Cardiac muscle cell (in vitro differentiated cells and primary cell): ENCODE results near the gene SPDYE16. TPM values are rescaled to one million over a fixed set of nuclear protein-coding genes. Genes with fewer than 3 reads are reported as not detected.
"Not testable (repeated sequence)": the region's sequence is repeated elsewhere in the genome, so short reads cannot be mapped to it uniquely, and the experiment has no call there.

ENCODE experiments used
- DNase-seq, 2 donors: peaks; one replicate each; pipeline versions ENCODE4 v3.0.0 to v3.0.0-alpha.2; 2010 to 2017; ENCODE audit warnings: low read depth in 1 of 2, low spot score in 1 of 2
- H3K27ac ChIP-seq: fragments of 200-600 bp; sonication (generic); 2 replicates; pipeline ENCODE4 v1.5.1; 2016
- H3K27me3 ChIP-seq: fragments of 200-600 bp; sonication (generic); 2 replicates; pipeline ENCODE4 v1.6.0; 2016; ENCODE audit warnings: control low read depth
- H3K36me3 ChIP-seq: fragments of 200-600 bp; sonication (generic); 2 replicates; pipeline ENCODE4 v1.5.1; 2016; ENCODE audit warnings: control low read depth
- H3K4me1 ChIP-seq: fragments of 200-600 bp; sonication (generic); 2 replicates; pipeline ENCODE4 v1.8.1; 2017; ENCODE audit warnings: low read depth, mild to moderate bottlenecking, mixed run types
- H3K4me3 ChIP-seq: fragments of 200-600 bp; sonication (generic); 2 replicates; pipeline ENCODE4 v1.5.1; 2016; ENCODE audit warnings: mild to moderate bottlenecking
- H3K9me3 ChIP-seq: fragments of 200-600 bp; sonication (generic); 2 replicates; pipeline ENCODE4 v1.5.1; 2017; ENCODE audit warnings: low read depth, mild to moderate bottlenecking, control low read depth
- polyA plus RNA-seq: library from polyadenylated mRNA; unstranded; fragments of >200 nt; fragmentation: Nextera tagmentation; extraction: Ambion mirVana; gene quantifications from 2 replicates; pipeline ENCODE4 v1.2.1, GENCODE V29; 2016
- total RNA-seq: library from RNA; depleted of rRNA; stranded (reverse); fragments of >200 nt; gene quantifications from 2 replicates; pipeline ENCODE4 v1.2.3, GENCODE V29; 2016

SPDYE16 gene
- total and polyA plus RNA-seq, 2 experiments from 2014 or later, result 0.81 to 1.1 TPM

DNA sequence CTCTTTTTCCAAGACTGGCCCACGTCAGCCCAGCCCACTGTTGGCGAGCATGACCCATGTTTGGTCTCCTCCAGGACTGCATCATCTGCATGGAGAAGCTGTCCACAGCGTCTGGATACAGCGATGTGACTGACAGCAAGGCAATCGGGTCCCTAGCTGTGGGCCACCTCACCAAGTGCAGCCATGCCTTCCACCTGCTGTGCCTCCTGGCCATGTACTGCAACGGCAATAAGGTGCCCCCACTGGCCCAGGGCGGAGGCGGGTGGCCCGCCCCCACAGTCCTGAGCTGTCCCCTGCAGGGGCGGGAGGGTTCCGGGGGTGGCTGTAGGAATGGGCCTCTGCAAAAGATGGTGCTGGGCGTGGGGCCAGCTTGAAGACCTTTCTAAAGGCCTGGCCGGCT lies 40.9 kb downstream of the SPDYE16 start:
- not testable (repeated sequence) for H3K9me3 ChIP-seq, H3K27ac ChIP-seq, H3K27me3 ChIP-seq, DNase-seq, H3K4me3 ChIP-seq, H3K36me3 ChIP-seq, H3K4me1 ChIP-seq

DNA sequence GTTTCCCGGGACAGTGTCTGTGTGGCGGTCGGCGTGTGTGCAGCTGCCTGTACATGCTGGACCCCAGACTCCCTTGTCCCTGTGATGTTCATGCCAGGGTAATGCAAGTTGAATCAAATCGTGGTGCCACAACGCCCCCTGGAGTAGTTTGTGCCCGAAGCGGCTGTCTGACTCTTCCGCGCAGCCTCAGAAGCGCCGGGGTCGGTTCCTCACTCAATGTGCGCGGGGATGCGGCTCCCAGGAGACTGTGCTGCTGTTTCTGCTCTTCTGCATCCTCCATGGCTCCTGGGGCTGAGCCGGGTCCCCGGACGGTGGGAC lies 43.2 kb downstream of the SPDYE16 start:
- not testable (repeated sequence) for DNase-seq, H3K36me3 ChIP-seq, H3K4me1 ChIP-seq, H3K27me3 ChIP-seq, H3K27ac ChIP-seq, H3K9me3 ChIP-seq, H3K4me3 ChIP-seq

DNA sequence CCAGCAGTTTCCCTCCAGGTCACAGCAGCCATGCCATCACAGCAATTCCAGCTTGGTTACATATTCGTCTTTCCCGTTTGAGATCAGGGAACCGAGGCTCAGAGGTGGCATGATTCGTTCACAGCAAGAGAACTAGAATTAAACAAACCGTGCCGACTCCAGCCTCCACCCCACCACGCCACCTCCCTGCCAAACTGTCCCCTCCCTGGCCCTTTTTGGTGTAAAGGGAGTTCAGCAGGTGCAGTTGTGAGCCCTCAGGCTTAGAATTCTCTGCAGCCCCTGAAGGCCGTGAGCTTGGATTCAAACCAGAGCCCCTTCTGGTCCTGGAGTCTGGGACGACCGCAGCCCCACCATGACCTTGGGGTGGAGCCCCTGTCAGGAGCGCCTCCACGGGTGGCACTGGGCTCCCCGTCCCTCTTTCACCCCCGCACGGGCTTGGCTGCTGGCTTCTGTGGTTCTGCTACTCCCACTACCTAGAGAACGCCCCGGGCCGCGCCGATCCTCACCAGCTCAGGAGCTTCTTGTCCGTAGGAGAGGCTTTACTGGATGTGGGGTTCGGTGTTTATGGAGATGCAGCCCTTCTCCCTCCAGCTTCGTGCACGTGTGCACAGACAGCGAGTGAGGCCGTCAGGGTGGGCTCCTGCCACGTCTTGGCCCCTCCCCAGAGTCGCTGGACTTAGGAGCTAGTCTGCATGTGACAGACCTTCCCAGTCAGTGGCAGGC lies 43.7 kb downstream of the SPDYE16 start:
- not testable (repeated sequence) for H3K4me3 ChIP-seq, H3K27me3 ChIP-seq, DNase-seq, H3K9me3 ChIP-seq, H3K36me3 ChIP-seq, H3K4me1 ChIP-seq, H3K27ac ChIP-seq

DNA sequence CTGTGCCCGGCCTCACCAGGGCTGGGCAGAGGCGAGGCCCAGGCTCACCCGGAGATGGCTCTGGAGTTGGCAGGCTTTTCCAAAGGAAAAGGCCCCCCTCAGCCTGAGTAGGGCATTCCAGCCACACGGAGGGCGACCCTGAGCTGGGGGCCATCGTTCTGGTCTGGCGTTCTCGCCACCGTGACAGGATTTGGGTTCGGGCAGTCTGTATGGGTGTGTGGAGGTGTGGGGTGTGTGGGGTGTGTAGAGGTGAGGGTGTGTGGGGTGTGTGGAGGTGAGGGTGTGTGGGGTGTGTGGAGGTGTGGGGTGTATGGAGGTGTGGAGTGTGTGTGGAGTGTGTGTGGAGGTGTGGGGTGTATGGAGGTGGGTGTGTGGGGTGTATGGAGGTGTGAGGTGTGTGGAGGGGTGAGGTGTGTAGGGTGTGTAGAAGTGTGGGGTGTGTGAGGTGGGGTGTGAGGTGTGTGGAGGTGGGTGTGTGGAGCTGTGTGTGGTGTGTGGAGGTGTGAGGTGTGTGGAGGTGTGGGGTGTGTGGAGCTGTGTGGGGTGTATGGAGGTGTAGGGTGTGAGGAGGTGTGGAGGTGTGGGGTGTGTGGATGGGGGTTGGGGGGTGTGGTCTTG lies 44.4 kb downstream of the SPDYE16 start:
- not testable (repeated sequence) for DNase-seq

DNA sequence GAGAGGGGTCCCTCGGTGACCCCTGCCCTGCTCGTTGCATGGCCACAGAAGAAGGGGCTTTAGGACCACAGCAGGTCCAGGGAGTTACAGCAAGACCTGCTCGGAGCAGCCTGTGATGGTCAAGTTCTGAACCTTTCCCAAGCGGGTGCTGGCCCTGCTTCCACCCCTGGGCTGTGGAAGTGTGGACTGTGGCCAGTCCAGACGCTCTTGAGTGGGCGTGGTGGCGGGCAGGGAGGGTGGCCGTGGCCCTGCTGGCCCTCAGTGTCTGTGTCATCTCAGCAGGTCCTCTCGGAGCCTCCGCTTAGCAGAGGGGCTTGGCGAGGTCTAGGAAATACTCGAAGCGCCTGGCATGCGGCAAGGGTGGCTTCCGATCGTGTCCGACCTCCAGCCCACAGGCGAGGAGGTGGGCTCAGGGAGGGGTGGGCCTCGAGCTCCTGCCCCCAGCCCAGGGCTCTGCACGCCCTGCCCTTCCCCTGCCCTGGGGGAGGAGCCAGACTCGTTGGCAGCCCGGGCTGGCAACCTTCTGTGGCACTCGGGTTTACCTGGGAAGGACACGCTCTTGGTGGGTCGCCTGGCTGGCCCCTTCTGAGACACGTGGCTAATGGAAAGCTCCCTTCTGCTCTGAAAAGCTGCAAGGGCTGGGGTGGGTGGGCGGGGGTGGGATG lies 45.0 kb downstream of the SPDYE16 start:
- not testable (repeated sequence) for H3K9me3 ChIP-seq, H3K4me1 ChIP-seq, H3K27me3 ChIP-seq, H3K36me3 ChIP-seq, H3K4me3 ChIP-seq, H3K27ac ChIP-seq, DNase-seq

More for the DNA sequence above, 44.4 kb downstream of the SPDYE16 start:
- not testable (repeated sequence) for H3K27ac ChIP-seq, H3K36me3 ChIP-seq, H3K9me3 ChIP-seq, H3K4me3 ChIP-seq, H3K4me1 ChIP-seq, H3K27me3 ChIP-seq

DNA sequence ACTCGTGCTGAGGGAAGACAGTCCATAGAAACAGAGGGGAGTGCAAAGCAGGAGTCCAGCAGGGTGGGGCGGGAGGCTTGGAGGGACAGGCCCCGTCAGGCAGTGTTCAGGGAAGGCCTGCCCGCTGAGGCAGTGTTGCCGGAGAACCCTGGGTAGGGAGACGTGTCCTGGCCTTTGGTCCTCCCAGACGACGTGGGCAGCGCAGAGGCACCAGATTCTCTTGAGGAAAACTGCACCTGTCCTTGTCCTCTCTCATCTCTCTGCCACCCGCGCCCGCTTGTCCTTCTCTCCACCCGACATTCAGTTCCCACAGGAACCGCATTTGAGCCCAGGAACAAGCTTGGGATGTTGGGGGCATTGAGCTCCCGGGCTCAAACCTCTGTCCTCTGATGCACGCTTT lies 47.4 kb downstream of the SPDYE16 start:
- not testable (repeated sequence) for H3K9me3 ChIP-seq, H3K36me3 ChIP-seq, H3K27ac ChIP-seq, DNase-seq, H3K27me3 ChIP-seq, H3K4me1 ChIP-seq, H3K4me3 ChIP-seq

DNA sequence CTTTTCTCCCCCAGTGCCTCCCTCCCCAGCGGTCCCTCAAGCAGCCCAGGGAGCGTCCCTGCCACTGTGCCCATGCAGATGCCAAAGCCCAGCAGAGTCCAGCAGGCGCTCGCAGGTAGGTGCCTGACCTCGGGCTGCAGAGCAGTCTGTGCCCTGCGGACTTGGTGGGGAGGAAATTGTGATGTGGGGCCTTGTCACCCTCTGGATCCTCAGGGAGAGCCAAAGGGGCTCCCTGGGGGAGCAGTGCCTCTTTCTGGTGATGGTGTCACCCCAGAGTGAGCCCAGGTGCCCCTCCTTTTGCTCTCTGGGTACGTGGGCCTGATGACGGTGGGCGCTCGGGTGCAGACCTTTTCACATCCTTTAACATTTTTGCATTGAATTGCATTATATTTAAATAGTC lies 51.0 kb downstream of the SPDYE16 start:
- H3K4me1 ChIP-seq, H3K9me3 ChIP-seq, H3K27me3 ChIP-seq: not testable (repeated sequence)

DNA sequence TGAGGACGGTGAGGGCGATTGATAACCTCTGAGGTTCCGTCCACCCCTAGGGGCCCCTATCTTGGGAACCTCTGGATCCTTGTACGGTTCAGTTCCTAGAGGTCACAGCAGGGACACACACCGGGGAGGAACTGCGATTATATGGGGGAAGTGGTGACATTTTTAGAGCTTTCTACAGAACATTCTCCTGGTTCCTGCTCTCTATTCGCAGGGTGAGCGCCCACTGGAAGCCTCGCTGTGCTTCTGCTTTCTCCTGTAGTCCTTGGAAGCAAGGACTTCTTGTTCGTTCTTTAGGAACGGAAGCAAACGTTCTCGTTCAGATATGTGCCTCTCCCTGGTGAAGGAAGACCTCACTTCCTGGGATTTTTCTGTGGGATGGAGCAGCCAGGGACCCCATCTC lies 55.1 kb downstream of the SPDYE16 start:
- H3K4me1 ChIP-seq, H3K27ac ChIP-seq, H3K4me3 ChIP-seq, H3K36me3 ChIP-seq, H3K9me3 ChIP-seq, DNase-seq, H3K27me3 ChIP-seq: not testable (repeated sequence)

More for the DNA sequence above, 51.0 kb downstream of the SPDYE16 start:
- not testable (repeated sequence) for DNase-seq, H3K27ac ChIP-seq, H3K4me3 ChIP-seq, H3K36me3 ChIP-seq

DNA sequence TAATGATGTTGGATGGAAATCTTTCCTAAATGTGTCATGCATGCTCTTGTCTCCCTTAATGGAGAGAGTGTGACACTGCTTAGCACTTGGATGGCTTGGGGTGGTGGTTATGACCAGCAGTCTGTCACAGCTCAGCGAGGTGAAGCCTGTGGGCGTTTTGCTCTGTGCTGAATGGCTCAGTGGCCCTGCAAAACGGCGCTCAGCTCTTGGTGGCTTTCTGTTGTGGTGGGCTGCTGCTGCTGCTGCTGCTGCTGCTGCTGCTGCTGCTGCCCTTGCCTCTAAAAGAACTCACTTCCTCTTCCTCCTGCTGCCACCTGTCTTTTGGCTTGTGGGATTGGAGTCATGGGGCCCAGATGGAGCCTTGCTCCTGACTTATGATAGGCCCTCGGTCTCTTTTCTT lies 56.5 kb downstream of the SPDYE16 start:
- H3K4me1 ChIP-seq, H3K27ac ChIP-seq, DNase-seq, H3K9me3 ChIP-seq, H3K4me3 ChIP-seq, H3K27me3 ChIP-seq, H3K36me3 ChIP-seq: not testable (repeated sequence)

DNA sequence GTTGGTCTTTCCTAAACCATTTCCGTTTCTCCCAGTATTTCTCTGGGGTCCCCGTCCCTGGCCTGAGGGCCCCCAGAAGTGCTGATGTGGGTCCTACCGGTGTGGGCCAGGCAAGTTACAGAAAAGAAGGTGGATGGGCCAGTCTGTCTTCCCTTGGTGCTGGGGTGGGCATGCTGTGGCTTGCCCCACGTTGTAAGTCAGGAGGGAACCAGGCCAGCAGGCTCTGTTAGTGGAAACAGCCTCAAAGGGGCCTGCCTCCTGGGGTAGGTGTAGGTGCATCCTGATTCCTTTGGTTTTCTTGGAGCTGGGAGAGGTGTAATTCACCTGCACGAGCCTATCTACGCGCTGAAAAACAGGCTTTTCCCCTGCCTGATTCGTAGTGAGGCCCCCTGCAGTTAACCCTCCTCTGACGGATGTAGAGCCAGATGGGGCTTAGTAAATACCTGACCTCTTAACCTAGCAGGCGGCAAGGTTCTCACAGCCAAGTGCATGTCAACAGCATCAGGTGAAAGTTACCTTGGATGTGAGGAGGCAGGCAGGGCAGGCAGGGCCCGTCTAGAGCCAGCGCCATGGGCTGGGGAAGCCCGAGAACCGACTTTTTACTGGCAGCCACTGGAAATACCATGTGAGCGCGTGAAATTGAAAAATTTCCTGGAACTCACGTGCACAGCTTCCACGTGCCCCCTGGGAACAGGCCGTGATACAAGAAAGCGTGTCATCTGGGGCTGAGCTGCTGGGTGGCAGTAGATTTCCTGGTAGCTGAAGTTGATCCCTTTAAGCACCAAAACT lies 57.1 kb downstream of the SPDYE16 start:
- DNase-seq, H3K4me3 ChIP-seq, H3K27me3 ChIP-seq, H3K9me3 ChIP-seq, H3K36me3 ChIP-seq, H3K27ac ChIP-seq, H3K4me1 ChIP-seq: not testable (repeated sequence)

DNA sequence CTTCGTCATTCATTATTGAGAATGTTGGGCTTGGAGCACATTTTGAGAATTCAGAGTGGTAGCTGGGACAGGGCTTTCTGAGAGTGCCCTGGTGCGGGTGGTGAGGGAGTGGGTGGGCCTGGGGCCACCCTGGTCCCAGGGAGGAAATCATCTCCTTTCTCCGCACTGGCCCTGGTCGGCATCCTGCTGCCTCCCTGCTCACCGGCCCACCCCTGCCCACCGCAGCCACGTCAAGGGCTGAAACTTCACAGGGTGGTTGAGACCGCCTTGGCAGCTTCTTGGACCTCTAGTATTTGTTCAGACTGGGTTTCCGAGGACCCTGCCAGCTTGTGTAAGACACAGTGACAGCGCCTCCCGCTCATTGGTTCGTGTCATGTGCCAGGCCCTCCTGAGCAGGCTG lies 58.6 kb downstream of the SPDYE16 start:
- H3K36me3 ChIP-seq, H3K4me1 ChIP-seq, H3K27ac ChIP-seq, H3K27me3 ChIP-seq, H3K9me3 ChIP-seq, H3K4me3 ChIP-seq, DNase-seq: not testable (repeated sequence)

DNA sequence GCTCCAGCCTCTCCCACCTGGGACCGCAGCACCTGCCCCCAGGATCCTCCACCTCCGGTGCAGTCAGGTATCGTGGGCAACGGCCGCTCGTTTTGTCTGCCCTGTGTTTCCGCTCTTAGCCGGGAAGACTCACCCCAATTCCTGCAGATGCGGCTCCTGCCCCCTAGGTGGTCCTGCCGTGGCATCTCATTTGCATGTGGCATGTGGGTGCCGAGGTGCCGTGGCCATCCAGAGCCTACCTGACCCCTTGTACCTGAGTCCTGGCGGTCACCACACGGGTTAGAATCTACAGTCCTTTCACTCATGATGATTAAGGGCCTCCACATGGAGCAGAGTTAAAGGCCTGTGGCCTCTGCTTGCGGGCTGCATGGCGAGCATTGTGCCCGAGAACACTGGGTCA lies 60.0 kb downstream of the SPDYE16 start:
- not testable (repeated sequence) for H3K9me3 ChIP-seq, H3K27ac ChIP-seq, H3K36me3 ChIP-seq, DNase-seq, H3K4me1 ChIP-seq, H3K27me3 ChIP-seq, H3K4me3 ChIP-seq

DNA sequence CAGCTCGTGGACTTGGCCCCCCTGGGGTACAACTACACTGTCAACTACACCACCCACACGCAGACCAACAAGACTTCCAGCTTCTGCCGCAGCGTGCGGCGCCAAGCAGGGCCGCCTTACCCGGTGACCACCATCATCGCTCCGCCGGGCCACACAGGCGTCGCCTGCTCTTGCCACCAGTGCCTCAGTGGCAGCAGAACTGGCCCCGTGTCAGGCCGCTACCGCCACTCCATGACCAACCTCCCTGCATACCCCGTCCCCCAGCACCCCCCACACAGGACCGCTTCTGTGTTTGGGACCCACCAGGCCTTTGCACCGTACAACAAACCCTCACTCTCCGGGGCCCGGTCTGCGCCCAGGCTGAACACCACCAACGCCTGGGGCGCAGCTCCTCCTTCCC lies 60.4 kb downstream of the SPDYE16 start:
- not testable (repeated sequence) for H3K4me1 ChIP-seq, H3K9me3 ChIP-seq, H3K36me3 ChIP-seq, H3K27ac ChIP-seq, DNase-seq, H3K27me3 ChIP-seq, H3K4me3 ChIP-seq
